ENCODE data around the gene AFAP1L2. TPM values are rescaled to one million over a fixed set of nuclear protein-coding genes. Genes with fewer than 3 reads are reported as not detected.

AFAP1L2 gene
- total RNA-seq, 1 donor from 2014 or later, result 29.5 TPM

- H3K27me3 ChIP-seq, result no peaks in the 10 kb centered on the region
- DNase-seq (ENCODE audit: extremely low spot score in 2 of 2), result no peak
- no peak for TF ChIP-seq POLR2A (IDR thresholded peaks at IDR 0.05)
- TF ChIP-seq CTCF (IDR thresholded peaks at IDR 0.05), result no peak
- TF ChIP-seq POLR2AphosphoS5 (IDR thresholded peaks at IDR 0.05; ENCODE audit: insufficient read depth in 1 of 2, low read depth in 1 of 2), result peak in 1 of 2 donors; percentile 40
- peaks cover 13% of the 10 kb centered on the region for H3K4me1 ChIP-seq
- no peaks in the 10 kb centered on the region for H3K9me3 ChIP-seq
- no peak overlapping the region for H3K4me3 ChIP-seq
- intact Hi-C loops (cut with DNase I), result loop anchor here (5.0 kb wide), 1 partner anchor 124 kb away; no protein-coding TSS in a partner anchor
- no peaks in the 10 kb centered on the region for H3K36me3 ChIP-seq
- H3K27ac ChIP-seq, result no peak overlapping the region
Observed at GRCh38 chr10:114426476-114426875, 22.2 kb upstream of the AFAP1L2 start.

GRCh38 chr10:114420811-114421485 lies 16.6 kb upstream of the AFAP1L2 start:
- Histone ChIP-seq H3K4me3 (no peak overlapping the region), H3K27ac (no peak overlapping the region), H3K9me3 (no peaks in the 10 kb centered on the region), H3K36me3 (no peaks in the 10 kb centered on the region), H3K27me3 (no peaks in the 10 kb centered on the region), H3K4me1 (no peaks in the 10 kb centered on the region)
- no peak for DNase-seq (ENCODE audit: extremely low spot score in 2 of 2)
- TF ChIP-seq CTCF (IDR thresholded peaks at IDR 0.05), result no peak
- TF ChIP-seq POLR2AphosphoS5 (IDR thresholded peaks at IDR 0.05; ENCODE audit: insufficient read depth in 1 of 2, low read depth in 1 of 2), result no peak
- no peak for TF ChIP-seq POLR2A (IDR thresholded peaks at IDR 0.05)
- intact Hi-C loops (cut with DNase I), result no loop called here

- DNase-seq (ENCODE audit: extremely low spot score in 2 of 2), result no peak
- Histone ChIP-seq H3K36me3 (no peaks in the 10 kb centered on the region), H3K9me3 (no peaks in the 10 kb centered on the region), H3K4me1 (peaks cover 3% of the 10 kb centered on the region), H3K27me3 (no peaks in the 10 kb centered on the region), H3K4me3 (no peak overlapping the region), H3K27ac (no peak overlapping the region)
- intact Hi-C loops (cut with DNase I), result no loop called here
- TF ChIP-seq POLR2AphosphoS5 (IDR thresholded peaks at IDR 0.05; ENCODE audit: insufficient read depth in 1 of 2, low read depth in 1 of 2), result no peak
- no peak for TF ChIP-seq POLR2A (IDR thresholded peaks at IDR 0.05)
- TF ChIP-seq CTCF (IDR thresholded peaks at IDR 0.05), result no peak
Observed at GRCh38 chr10:114418109-114418508, 13.8 kb upstream of the AFAP1L2 start.

GRCh38 chr10:114412907-114413797 lies 8.8 kb upstream of the AFAP1L2 start:
- intact Hi-C loops (cut with DNase I), result no loop called here
- no peak for DNase-seq (ENCODE audit: extremely low spot score in 2 of 2)
- H3K36me3 ChIP-seq, result no peaks in the 10 kb centered on the region
- TF ChIP-seq POLR2AphosphoS5 (IDR thresholded peaks at IDR 0.05; ENCODE audit: insufficient read depth in 1 of 2, low read depth in 1 of 2), result peak in 1 of 2 donors; percentile 23
- no peak for TF ChIP-seq CTCF (IDR thresholded peaks at IDR 0.05)
- no peak overlapping the region for H3K4me3 ChIP-seq
- H3K9me3 ChIP-seq, result no peaks in the 10 kb centered on the region
- peaks cover 10% of the 10 kb centered on the region for H3K4me1 ChIP-seq
- no peak overlapping the region for H3K27ac ChIP-seq
- H3K27me3 ChIP-seq, result no peaks in the 10 kb centered on the region

All from vagina (tissue), 2 donors.